Smooth muscle cell (in vitro differentiated cells): Measurements from ENCODE around the gene ALPI. TPM values are rescaled to one million over a fixed set of nuclear protein-coding genes. Genes with fewer than 3 reads are reported as not detected.

ENCODE experiments used
- DNase-seq: peaks from one replicate; lab custom pipeline; 2025; ENCODE audit not compliant: unreplicated experiment; lab: John Stamatoyannopoulos, UW
- H2AFZ ChIP-seq: fragments of 200-600 bp; sonication (generic); 2 replicates; pipeline ENCODE4 v1.6.0; 2016; ENCODE audit warnings: antibody characterized with exemption, low read depth, mild to moderate bottlenecking
- H3F3A ChIP-seq: fragments of 200-600 bp; sonication (generic); 2 replicates; pipeline ENCODE4 v1.6.0; 2017; ENCODE audit warnings: antibody characterized with exemption, low read depth
- H3K27ac ChIP-seq: fragments of 200-600 bp; sonication (generic); 2 replicates; pipeline ENCODE4 v1.5.1; 2016; ENCODE audit warnings: low read depth, mild to moderate bottlenecking
- H3K27me3 ChIP-seq: fragments of 200-600 bp; sonication (generic); 2 replicates; pipeline ENCODE4 v1.6.1; 2016; ENCODE audit warnings: low read depth, mild to moderate bottlenecking
- H3K36me3 ChIP-seq: fragments of 200-600 bp; sonication (generic); 2 replicates; pipeline ENCODE4 v1.5.1; 2016; ENCODE audit warnings: low read depth
- H3K4me1 ChIP-seq: fragments of 200-600 bp; sonication (generic); 2 replicates; pipeline ENCODE4 v1.5.1; 2016; ENCODE audit warnings: low read depth
- H3K4me2 ChIP-seq: fragments of 200-600 bp; sonication (generic); 2 replicates; pipeline ENCODE4 v1.6.0; 2016; ENCODE audit warnings: mild to moderate bottlenecking
- H3K4me3 ChIP-seq: fragments of 200-600 bp; sonication (generic); 2 replicates; pipeline ENCODE4 v1.5.1; 2016; ENCODE audit warnings: mild to moderate bottlenecking
- H3K79me2 ChIP-seq: fragments of 200-600 bp; sonication (generic); 2 replicates; pipeline ENCODE4 v1.6.0; 2016; ENCODE audit warnings: low read depth, mild to moderate bottlenecking
- H3K9ac ChIP-seq: fragments of 200-600 bp; sonication (generic); 2 replicates; pipeline ENCODE4 v1.6.0; 2016; ENCODE audit warnings: low read depth
- H3K9me3 ChIP-seq: fragments of 200-600 bp; sonication (generic); replicated peaks from 2 replicates; pipeline ENCODE4 v1.5.1; 2016; ENCODE audit warnings: low read depth
- H4K20me1 ChIP-seq: fragments of 200-600 bp; sonication (generic); 2 replicates; pipeline ENCODE4 v1.6.0; 2016; ENCODE audit warnings: low read depth
- CTCF ChIP-seq: fragments of 200-600 bp; sonication (generic); IDR thresholded peaks from 2 replicates; pipeline ENCODE4 v1.5.1; 2017; ENCODE audit warnings: borderline replicate concordance, mild to moderate bottlenecking, antibody characterized with exemption; ENCODE audit not compliant: insufficient read depth, poor library complexity, severe bottlenecking
- whole genome bisulfite sequencing: methylation state at CpG from one replicate; pipeline ENCODE4 v1.1.7; 2016; ENCODE audit warnings: low lambda C conversion rate; 5-methylcytosine and 5-hydroxymethylcytosine counted together
- polyA plus RNA-seq: library from polyadenylated mRNA; unstranded; fragments of >200 nt; fragmentation: Nextera tagmentation; extraction: Ambion mirVana; gene quantifications from 2 replicates; pipeline ENCODE4 v1.2.1, GENCODE V29; 2016
- total RNA-seq: library from RNA; depleted of rRNA; stranded (reverse); fragments of >200 nt; gene quantifications from 2 replicates; pipeline ENCODE4 v1.2.3, GENCODE V29; 2014

ALPI gene
- total and polyA plus RNA-seq, 2 experiments from 2014 or later = not detected

- Histone ChIP-seq H3K36me3 (no peaks in the 10 kb centered on the region), H3K4me1 (no peaks in the 10 kb centered on the region), H2AFZ (no peak overlapping the region), H3F3A (no peaks in the 10 kb centered on the region), H3K9me3 (no peaks in the 10 kb centered on the region), H3K9ac (no peak overlapping the region), H3K4me2 (no peak overlapping the region), H3K4me3 (no peak overlapping the region), H3K27me3 (peaks cover 26% of the 10 kb centered on the region), H3K79me2 (no peaks in the 10 kb centered on the region), H3K27ac (no peak overlapping the region), H4K20me1 (no peaks in the 10 kb centered on the region)
- TF ChIP-seq CTCF = no peak
- DNase-seq = no peak
- 95% methylated on average over 25 of the region's 25 CpGs for WGBS
Observed at GRCh38 chr2:232458051-232458660, 2.2 kb downstream of the ALPI start.

- Histone ChIP-seq H3K27ac (no peak overlapping the region), H3K4me3 (no peak overlapping the region), H3K36me3 (no peaks in the 10 kb centered on the region), H3K27me3 (peaks cover 20% of the 10 kb centered on the region), H3F3A (no peaks in the 10 kb centered on the region), H3K4me1 (no peaks in the 10 kb centered on the region), H4K20me1 (no peaks in the 10 kb centered on the region), H3K9ac (no peak overlapping the region), H2AFZ (no peak overlapping the region), H3K4me2 (no peak overlapping the region), H3K9me3 (no peaks in the 10 kb centered on the region), H3K79me2 (no peaks in the 10 kb centered on the region)
- no peak for TF ChIP-seq CTCF
- DNase-seq = no peak
- WGBS = 96% methylated on average over 47 of the region's 56 CpGs
Observed at GRCh38 chr2:232458661-232459418, 2.9 kb downstream of the ALPI start.

GRCh38 chr2:232459419-232460035, 3.6 kb downstream of the ALPI start:
- 91% methylated on average over 11 of the region's 11 CpGs for WGBS
- H3K36me3 ChIP-seq = no peaks in the 10 kb centered on the region

More at GRCh38 chr2:232459419-232460035, 3.6 kb downstream of the ALPI start:
- H3K4me2 ChIP-seq = no peak overlapping the region
- no peak overlapping the region for H2AFZ ChIP-seq
- peaks cover 20% of the 10 kb centered on the region for H3K27me3 ChIP-seq
- no peaks in the 10 kb centered on the region for H3F3A ChIP-seq
- no peak overlapping the region for H3K9ac ChIP-seq
- no peaks in the 10 kb centered on the region for H4K20me1 ChIP-seq
- H3K27ac ChIP-seq = no peak overlapping the region
- DNase-seq = no peak
- H3K4me1 ChIP-seq = no peaks in the 10 kb centered on the region
- TF ChIP-seq CTCF = no peak
- no peak overlapping the region for H3K4me3 ChIP-seq
- no peaks in the 10 kb centered on the region for H3K79me2 ChIP-seq
- no peaks in the 10 kb centered on the region for H3K9me3 ChIP-seq
